ENCODE results near the gene SENP8.

Gene SENP8

DNA sequence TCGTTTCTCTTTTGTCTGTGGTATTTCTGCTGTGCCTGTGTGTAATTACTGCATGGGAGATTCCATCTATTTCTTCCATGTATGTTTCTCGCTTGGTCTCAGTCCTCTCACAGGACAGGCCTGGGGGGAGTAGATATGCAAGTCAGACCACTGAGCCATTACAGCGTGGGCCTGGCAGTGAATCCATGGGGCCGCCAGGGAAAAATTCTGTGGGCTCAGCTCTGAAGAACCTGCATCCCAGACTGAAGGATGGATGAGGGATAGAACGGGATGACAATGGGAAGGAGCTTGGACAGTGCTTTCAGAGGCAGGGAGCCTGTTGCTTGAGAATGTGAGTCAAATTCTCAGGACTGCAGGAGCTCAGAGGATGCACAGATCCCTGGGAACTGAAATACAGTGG, 54.6 kb downstream of the SENP8 start:
- POLR2A ChIA-PET (ENCODE audit: low non-redundant PET): interaction anchor here (0.6 kb wide), 1 partner anchor 55 kb away, joined by 3 read pairs; the partner anchor contains the start of genes MYO9A and SENP8
- TF ChIP-seq, protein P1, sequence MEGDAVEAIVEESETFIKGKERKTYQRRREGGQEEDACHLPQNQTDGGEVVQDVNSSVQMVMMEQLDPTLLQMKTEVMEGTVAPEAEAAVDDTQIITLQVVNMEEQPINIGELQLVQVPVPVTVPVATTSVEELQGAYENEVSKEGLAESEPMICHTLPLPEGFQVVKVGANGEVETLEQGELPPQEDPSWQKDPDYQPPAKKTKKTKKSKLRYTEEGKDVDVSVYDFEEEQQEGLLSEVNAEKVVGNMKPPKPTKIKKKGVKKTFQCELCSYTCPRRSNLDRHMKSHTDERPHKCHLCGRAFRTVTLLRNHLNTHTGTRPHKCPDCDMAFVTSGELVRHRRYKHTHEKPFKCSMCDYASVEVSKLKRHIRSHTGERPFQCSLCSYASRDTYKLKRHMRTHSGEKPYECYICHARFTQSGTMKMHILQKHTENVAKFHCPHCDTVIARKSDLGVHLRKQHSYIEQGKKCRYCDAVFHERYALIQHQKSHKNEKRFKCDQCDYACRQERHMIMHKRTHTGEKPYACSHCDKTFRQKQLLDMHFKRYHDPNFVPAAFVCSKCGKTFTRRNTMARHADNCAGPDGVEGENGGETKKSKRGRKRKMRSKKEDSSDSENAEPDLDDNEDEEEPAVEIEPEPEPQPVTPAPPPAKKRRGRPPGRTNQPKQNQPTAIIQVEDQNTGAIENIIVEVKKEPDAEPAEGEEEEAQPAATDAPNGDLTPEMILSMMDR (conservative IDR thresholded peaks at IDR 0.05; ENCODE audit: low read depth): no peak
- DNase-seq (ENCODE audit: low spot score): no peak
- H3K27ac ChIP-seq: no peak overlapping the region
- CTCF ChIA-PET: interaction anchor here (0.6 kb wide), 1 partner anchor 773 kb away, joined by 3 read pairs; no protein-coding TSS in a partner anchor

DNA sequence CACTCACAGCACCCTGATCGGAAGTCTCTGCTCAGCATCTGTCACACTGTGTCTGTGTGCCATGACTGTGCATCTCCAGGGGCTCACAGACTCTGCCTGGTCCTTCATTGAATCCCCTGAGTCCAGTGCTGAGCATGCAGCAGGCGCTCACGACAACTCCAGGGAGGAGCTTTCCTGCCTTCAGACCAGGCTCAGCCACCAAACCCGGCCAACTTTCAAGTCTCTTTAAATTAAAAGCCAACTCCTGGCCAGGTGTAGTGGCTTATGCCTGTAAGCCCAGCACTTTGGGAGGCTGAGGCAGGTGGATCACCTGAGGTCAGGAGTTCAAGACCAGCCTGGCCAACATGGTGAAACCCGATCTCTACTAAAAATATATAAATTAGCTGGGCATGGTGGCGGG, 55.2 kb downstream of the SENP8 start:
- CTCF ChIA-PET: interaction anchor here (0.6 kb wide), 1 partner anchor 773 kb away, joined by 3 read pairs; no protein-coding TSS in a partner anchor
- TF ChIP-seq, protein P1 (conservative IDR thresholded peaks at IDR 0.05; ENCODE audit: low read depth): no peak
- no peak for DNase-seq (ENCODE audit: low spot score)
- no peak overlapping the region for H3K27ac ChIP-seq
- POLR2A ChIA-PET (ENCODE audit: low non-redundant PET): interaction anchor here (0.6 kb wide), 1 partner anchor 55 kb away, joined by 3 read pairs; the partner anchor contains the start of genes MYO9A and SENP8

DNA sequence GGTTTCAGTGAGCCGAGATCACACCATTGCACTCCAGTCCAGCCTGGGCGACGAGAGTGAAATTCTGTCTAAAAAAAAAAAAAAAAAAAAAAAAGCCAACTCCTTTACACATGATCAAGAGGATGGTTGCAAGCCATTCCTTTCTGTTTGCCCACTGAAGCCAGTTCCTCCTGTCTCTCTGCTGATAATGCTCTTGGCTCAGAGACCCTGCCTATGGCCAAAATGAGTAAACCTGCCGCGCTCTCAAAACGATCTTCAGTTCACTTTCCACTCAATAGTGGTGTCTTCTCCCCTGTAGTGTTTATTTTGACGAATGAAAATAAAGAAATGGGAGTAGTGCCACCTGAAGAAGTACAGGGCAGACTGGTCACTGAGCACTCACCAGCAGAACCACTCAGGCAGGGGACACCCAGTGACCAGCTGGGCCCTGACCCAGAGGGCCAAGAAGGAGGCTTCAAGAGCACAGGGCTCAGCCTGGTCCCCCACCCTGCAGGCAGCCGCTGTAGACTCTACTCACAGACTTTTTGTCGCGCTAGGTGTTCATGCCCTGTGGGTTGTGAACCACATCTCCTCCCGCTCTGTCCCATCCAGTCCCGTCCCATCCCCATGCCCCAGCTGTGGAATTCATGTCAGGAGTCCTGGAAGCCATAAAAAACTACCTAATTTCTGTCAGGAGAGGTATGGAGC, 55.8 kb downstream of the SENP8 start:
- CTCF ChIA-PET: interaction anchor here (0.6 to 1.5 kb wide), 3 partner anchors 9 to 1070 kb away, joined by 3 to 8 read pairs (median 3); no protein-coding TSS in a partner anchor
- DNase-seq (ENCODE audit: low spot score): no peak
- TF ChIP-seq, protein P1 (conservative IDR thresholded peaks at IDR 0.05; ENCODE audit: low read depth): no peak
- POLR2A ChIA-PET (ENCODE audit: low non-redundant PET): no interaction called here
- H3K27ac ChIP-seq: peak overlapping the region; percentile 9; the same call in 1 of the 2 replicates

DNA sequence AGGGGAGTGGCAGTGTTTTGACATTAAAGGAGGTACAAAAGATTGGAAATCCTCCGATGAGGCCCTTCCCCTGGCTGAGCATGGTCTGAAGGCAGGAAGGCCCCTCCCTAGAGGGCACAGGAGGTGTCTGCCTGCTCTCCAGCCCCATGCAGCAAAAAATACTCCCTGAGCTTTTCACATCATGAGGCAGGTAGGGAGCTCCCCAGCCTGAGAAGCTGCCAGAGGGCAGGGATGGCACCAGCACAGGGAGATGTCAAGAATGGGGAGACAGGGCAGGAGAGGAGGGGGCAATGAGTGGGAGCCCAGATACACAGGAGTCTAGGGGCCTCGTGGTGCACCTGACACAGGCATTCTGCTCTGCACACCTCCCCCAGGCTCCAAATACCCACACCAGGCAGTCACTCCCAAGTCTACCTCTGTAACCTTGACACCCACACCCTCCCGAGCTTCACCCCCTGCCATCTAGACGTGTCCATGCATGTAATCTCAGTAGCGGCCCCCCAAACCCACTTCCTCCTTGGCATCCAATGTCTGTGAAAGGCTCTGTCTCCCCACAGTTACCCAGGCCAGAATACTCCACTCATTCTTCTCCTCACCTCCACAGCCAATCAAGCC, 56.5 kb downstream of the SENP8 start:
- peak overlapping the region; percentile 9; the same call in 1 of the 2 replicates for H3K27ac ChIP-seq
- ChIA-PET CTCF (interaction anchor here (0.6 to 1.5 kb wide), 4 partner anchors 10 to 1071 kb away, joined by 3 to 8 read pairs (median 4); no protein-coding TSS in a partner anchor), POLR2A (ENCODE audit: low non-redundant PET) (no interaction called here)

DNA sequence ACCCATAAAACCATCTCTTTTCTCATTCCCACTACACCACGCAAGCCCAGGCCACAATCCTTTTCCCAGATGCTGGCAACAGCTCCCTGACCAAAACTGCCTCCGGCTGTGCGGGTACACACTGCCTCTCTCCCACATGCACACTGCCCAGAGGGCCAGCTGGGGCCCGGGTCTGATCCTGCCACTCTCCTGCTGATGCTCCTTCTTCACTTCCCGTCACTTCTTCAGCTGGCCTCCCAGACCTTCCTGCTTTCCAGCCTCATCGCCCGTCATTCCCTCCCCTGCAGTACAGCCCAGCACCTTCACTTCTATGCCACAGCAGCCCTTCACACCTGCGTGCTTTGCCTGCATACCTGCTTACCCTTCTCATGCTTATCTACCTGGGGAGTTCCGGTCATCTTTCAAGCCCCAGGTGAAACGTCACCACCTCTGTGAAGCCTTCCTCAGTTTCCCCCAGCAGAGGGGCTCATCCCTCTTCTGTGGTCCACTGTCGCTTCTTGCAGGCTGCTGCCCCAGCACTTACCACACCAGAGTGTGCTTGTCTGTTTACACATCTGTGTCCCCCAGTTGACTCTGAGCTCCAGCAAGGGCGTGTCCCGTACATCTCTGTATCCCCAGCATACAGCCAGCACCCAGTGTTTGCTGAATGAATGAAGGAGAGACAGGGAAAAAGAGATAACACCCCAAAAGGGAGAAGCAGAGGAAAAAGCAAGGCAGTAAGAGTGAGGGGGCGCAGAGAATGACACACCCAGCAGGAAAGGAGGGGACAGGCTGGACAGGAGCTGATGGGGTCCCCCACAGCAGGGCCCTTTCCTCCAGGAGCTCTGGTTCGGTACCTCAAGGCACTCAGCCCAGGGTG, 57.2 kb downstream of the SENP8 start:
- TF ChIP-seq, protein P1 (conservative IDR thresholded peaks at IDR 0.05; ENCODE audit: low read depth): no peak

More for the DNA sequence above, 56.5 kb downstream of the SENP8 start:
- DNase-seq (ENCODE audit: low spot score): no peak
- TF ChIP-seq, protein P1 (conservative IDR thresholded peaks at IDR 0.05; ENCODE audit: low read depth): no peak

More for the DNA sequence above, 57.2 kb downstream of the SENP8 start:
- CTCF ChIA-PET: interaction anchor here (0.5 to 1.5 kb wide), 3 partner anchors 10 to 875 kb away, joined by 3 to 4 read pairs (median 3); no protein-coding TSS in a partner anchor
- DNase-seq (ENCODE audit: low spot score): no peak
- H3K27ac ChIP-seq: peak overlapping the region; percentile 9; the same call in 1 of the 2 replicates
- POLR2A ChIA-PET (ENCODE audit: low non-redundant PET): no interaction called here
